ENCODE data around the gene TEDC2. TPM values are rescaled to one million over a fixed set of nuclear protein-coding genes. Genes with fewer than 3 reads are reported as not detected.

The TEDC2 gene
- total and polyA plus RNA-seq, 2 of the 8 experiments (the other 6 are each of a cell fraction or from before 2014, with no cell fraction given): 54.6 to 55.6 TPM

DNA sequence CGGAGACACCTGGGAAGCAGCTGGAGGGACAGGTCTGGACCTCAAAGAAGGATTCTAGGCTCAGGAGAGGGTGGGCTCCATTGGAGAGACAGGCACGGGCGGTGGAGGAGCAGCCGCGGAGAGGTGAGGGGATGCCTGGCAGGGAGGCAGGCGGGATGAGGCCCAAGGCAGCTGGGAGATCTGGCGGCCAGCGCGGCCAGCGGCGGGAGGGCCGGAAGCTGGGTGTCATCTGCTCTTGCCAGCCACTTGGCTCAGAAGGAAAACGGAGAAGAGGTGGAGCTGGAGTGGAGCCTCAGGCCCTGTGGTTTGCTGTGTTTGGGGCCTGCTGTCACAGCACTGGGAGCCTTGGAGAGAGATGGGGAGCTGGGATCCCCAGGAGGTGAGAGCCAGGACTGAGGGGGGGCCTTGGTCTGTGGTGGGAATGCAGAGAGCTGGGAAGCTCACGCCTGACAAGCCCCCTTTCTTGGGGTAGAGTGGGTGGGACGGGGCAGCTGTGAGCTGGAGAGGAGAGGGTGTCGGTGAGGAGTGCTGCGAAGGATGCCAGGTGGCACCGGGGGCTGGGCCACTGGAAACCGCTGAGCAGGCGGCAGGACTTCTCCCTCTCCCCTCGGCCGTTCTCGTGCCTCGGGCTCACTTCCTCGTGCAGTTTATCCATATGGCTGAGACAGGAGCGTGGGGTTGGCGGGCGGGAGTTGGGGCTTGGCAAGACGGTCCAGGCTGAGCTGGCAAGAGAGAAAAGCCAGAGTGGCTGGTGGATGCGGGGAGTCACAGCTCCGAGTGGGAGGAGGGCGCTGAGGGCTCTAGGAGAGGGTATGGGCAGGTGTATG, 23.0 kb downstream of the TEDC2 start (continued):
- TF ChIP-seq GABPA (IDR thresholded peaks at IDR 0.05; ENCODE audit: borderline replicate concordance, insufficient read depth, low read length) (no peak), FOSL1 (IDR thresholded peaks at IDR 0.05; ENCODE audit: insufficient read depth, low read depth, low read length) (no peak), SIX5 (IDR thresholded peaks at IDR 0.05; ENCODE audit: low read depth, low read length) (no peak), KDM1A (IDR thresholded peaks at IDR 0.05; ENCODE audit: borderline replicate concordance, low read length) (no peak), ATF3 (IDR thresholded peaks at IDR 0.05; ENCODE audit: insufficient read depth, low read depth, low read length) (no peak), ZNF274 (IDR thresholded peaks at IDR 0.05; ENCODE audit: borderline replicate concordance, extremely low read depth, low read length) (no peak)
- TF ChIP-seq, protein P1, sequence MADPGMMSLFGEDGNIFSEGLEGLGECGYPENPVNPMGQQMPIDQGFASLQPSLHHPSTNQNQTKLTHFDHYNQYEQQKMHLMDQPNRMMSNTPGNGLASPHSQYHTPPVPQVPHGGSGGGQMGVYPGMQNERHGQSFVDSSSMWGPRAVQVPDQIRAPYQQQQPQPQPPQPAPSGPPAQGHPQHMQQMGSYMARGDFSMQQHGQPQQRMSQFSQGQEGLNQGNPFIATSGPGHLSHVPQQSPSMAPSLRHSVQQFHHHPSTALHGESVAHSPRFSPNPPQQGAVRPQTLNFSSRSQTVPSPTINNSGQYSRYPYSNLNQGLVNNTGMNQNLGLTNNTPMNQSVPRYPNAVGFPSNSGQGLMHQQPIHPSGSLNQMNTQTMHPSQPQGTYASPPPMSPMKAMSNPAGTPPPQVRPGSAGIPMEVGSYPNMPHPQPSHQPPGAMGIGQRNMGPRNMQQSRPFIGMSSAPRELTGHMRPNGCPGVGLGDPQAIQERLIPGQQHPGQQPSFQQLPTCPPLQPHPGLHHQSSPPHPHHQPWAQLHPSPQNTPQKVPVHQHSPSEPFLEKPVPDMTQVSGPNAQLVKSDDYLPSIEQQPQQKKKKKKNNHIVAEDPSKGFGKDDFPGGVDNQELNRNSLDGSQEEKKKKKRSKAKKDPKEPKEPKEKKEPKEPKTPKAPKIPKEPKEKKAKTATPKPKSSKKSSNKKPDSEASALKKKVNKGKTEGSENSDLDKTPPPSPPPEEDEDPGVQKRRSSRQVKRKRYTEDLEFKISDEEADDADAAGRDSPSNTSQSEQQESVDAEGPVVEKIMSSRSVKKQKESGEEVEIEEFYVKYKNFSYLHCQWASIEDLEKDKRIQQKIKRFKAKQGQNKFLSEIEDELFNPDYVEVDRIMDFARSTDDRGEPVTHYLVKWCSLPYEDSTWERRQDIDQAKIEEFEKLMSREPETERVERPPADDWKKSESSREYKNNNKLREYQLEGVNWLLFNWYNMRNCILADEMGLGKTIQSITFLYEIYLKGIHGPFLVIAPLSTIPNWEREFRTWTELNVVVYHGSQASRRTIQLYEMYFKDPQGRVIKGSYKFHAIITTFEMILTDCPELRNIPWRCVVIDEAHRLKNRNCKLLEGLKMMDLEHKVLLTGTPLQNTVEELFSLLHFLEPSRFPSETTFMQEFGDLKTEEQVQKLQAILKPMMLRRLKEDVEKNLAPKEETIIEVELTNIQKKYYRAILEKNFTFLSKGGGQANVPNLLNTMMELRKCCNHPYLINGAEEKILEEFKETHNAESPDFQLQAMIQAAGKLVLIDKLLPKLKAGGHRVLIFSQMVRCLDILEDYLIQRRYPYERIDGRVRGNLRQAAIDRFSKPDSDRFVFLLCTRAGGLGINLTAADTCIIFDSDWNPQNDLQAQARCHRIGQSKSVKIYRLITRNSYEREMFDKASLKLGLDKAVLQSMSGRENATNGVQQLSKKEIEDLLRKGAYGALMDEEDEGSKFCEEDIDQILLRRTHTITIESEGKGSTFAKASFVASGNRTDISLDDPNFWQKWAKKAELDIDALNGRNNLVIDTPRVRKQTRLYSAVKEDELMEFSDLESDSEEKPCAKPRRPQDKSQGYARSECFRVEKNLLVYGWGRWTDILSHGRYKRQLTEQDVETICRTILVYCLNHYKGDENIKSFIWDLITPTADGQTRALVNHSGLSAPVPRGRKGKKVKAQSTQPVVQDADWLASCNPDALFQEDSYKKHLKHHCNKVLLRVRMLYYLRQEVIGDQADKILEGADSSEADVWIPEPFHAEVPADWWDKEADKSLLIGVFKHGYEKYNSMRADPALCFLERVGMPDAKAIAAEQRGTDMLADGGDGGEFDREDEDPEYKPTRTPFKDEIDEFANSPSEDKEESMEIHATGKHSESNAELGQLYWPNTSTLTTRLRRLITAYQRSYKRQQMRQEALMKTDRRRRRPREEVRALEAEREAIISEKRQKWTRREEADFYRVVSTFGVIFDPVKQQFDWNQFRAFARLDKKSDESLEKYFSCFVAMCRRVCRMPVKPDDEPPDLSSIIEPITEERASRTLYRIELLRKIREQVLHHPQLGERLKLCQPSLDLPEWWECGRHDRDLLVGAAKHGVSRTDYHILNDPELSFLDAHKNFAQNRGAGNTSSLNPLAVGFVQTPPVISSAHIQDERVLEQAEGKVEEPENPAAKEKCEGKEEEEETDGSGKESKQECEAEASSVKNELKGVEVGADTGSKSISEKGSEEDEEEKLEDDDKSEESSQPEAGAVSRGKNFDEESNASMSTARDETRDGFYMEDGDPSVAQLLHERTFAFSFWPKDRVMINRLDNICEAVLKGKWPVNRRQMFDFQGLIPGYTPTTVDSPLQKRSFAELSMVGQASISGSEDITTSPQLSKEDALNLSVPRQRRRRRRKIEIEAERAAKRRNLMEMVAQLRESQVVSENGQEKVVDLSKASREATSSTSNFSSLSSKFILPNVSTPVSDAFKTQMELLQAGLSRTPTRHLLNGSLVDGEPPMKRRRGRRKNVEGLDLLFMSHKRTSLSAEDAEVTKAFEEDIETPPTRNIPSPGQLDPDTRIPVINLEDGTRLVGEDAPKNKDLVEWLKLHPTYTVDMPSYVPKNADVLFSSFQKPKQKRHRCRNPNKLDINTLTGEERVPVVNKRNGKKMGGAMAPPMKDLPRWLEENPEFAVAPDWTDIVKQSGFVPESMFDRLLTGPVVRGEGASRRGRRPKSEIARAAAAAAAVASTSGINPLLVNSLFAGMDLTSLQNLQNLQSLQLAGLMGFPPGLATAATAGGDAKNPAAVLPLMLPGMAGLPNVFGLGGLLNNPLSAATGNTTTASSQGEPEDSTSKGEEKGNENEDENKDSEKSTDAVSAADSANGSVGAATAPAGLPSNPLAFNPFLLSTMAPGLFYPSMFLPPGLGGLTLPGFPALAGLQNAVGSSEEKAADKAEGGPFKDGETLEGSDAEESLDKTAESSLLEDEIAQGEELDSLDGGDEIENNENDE (IDR thresholded peaks at IDR 0.05; ENCODE audit: insufficient replicate concordance, low read length): no peak
